Measurements from ENCODE around the gene PLD6.

GRCh38 chr17:17205368-17206123 is 587 bp downstream of the PLD6 start:
- TF ChIP-seq CTCF (conservative IDR thresholded peaks at IDR 0.05; ENCODE audit: low read length) (no peak), EZH2phosphoT487 (IDR thresholded peaks at IDR 0.05; ENCODE audit: borderline replicate concordance) (no peak)

Measured in Loucy (cell line).